MM.1S (cell line): ENCODE measurements around the gene SLC29A3.

Source experiments
- EZH2 ChIP-seq: fragments of 300-600 bp; sonication (generic); optimal IDR thresholded peaks from 2 replicates; pipeline ENCODE3; 2017; ENCODE audit warnings: low read depth, mild to moderate bottlenecking, antibody characterized with exemption, low read length, mixed read lengths
- TF ChIP-seq, protein P1 (sequence below): fragments of 300-600 bp; sonication (generic); IDR thresholded peaks from 2 replicates; pipeline ENCODE4 v1.5.1; 2016; ENCODE audit warnings: antibody characterized with exemption, low read length, mixed read lengths

DNA sequence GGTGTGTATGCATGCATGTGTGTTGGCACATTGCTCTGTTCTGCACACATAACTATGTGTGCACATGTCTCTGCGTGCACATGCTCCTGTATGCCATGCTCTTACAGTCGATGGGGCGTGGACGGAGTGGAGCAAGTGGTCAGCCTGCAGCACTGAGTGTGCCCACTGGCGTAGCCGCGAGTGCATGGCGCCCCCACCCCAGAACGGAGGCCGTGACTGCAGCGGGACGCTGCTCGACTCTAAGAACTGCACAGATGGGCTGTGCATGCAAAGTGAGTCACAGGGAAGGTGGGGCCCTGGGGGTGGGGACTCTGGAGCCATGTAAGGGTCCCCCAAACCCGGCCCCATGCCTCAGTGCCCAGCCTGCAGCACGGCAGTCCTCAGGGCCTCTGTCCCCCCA lies 30.6 kb upstream of the SLC29A3 start:
- TF ChIP-seq EZH2 = no peak
- TF ChIP-seq, protein P1, sequence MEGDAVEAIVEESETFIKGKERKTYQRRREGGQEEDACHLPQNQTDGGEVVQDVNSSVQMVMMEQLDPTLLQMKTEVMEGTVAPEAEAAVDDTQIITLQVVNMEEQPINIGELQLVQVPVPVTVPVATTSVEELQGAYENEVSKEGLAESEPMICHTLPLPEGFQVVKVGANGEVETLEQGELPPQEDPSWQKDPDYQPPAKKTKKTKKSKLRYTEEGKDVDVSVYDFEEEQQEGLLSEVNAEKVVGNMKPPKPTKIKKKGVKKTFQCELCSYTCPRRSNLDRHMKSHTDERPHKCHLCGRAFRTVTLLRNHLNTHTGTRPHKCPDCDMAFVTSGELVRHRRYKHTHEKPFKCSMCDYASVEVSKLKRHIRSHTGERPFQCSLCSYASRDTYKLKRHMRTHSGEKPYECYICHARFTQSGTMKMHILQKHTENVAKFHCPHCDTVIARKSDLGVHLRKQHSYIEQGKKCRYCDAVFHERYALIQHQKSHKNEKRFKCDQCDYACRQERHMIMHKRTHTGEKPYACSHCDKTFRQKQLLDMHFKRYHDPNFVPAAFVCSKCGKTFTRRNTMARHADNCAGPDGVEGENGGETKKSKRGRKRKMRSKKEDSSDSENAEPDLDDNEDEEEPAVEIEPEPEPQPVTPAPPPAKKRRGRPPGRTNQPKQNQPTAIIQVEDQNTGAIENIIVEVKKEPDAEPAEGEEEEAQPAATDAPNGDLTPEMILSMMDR = no peak
